SIG-M5 (cell line): ENCODE data around the gene SMARCA4.
"Not testable (repeated sequence)": the region's sequence is repeated elsewhere in the genome, so short reads cannot be mapped to it uniquely, and the experiment has no call there.

ENCODE experiments used
- DNase-seq: peaks from one replicate; lab custom pipeline; 2025; lab: John Stamatoyannopoulos, UW

The SMARCA4 gene

DNA sequence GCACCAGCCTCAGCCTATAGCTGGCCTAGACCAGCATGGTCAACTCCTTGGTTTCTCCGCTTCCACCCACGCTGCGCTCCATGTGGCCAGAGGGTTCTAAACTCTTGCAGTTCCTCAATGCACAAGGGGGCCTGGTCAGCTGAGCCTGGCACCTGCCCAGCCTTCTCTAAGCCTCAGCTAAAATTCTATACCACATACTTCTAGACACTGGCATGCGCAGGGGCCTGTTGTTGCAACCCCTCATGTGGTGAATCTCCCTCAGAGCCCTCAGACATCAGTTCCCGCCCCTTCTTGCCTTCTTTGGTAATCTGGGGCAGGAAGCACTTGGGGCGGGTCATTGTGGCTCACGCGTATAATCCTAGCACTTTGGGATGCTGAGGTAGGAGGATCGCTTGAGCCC is 108.7 kb downstream of the SMARCA4 start:
- DNase-seq, result no peak

DNA sequence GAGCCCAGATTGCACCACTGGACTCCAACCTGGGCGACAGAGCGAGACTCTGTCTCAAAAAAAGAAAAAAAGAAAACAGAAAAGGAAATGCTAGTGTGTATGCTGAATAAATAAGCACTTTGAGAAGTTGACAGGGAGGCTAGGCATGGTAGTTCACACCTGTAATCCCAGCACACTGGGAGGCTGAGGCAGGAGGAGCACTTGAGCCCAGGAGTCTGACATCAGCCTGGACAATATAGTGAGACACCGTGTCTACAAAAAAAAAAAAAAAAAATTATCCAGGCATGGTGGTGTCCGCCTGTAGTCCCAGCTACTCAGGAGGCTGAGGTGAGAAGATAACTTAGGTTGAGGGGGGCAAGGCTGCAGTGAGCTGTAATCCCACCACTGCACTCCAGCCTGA is 109.3 kb downstream of the SMARCA4 start:
- DNase-seq, result no peak

DNA sequence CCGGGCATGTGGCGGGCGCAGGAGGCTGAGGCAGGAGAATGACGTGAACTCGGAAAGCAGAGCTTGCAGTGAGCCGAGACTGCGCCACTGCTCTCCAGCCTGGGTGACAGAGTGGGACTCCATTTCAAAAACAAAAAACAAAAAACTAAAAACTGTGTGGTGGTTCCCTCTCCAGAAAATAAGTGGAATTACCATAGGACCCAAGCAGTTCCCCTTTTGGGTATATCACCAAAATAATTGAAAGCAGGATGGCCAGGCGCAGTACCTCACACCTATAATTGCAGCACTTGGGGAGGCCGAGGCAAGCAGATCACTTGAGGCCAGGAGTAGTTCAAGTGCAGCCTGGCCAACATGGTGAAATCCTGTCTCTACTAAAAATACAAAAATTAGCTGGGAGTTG is 112.7 kb downstream of the SMARCA4 start:
- DNase-seq, result no peak

DNA sequence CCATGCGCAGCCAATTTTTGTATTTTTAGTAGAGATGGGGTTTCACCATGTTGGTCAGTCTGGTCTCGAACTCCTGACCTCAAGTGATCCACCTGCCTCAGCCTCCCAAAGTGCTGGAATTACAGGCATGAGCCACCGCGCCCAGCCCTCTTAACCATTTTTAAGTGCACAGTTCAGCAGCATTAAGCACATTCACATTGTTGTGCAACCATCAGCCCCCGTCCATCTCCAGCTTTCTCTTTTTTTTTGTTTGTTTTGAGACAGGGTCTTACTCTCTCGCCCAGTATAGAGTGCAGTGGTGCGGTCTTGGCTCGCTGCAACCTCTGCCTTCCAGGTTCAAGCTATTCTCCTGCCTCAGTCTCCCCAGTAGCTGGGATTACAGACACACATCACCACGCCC is 116.0 kb downstream of the SMARCA4 start:
- not testable (repeated sequence) for DNase-seq

DNA sequence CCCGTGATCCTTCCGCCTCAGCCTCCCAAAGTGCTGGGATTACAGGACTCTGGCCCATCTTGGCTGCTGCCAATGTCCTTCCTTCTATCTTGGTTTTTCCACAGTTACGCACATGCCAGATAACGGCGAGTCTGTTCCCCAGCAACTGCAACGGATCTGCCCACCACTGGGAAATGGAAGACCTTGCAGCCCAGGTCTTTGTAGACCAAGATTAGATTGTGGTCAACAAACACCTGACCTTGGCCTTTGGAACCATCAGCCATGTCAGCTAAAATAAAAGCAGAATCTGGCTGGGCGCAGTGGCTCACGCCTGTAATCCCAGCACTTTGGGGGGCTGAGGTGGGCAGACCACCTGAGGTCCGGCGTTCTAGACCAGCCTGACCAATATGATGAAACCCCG is 118.1 kb downstream of the SMARCA4 start:
- no peak for DNase-seq

DNA sequence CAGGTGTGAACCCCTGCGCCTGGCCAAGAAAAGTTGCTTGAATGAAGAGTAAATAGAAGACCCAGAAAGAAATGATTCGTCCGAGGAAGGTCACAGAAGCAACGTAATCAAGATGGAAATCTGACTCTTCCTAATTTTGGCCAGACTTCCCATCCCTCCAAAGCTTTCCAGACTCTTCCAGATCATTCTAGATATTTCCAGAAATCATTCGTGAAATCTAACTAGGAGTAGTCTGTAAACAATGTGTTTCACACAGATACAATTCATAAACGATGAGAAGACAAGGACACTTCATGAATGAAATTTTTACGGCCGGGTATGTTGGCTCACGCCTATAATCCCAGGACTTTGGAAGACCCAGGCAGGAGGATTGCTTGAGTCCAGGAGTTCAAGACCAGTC is 119.2 kb downstream of the SMARCA4 start:
- no peak for DNase-seq

DNA sequence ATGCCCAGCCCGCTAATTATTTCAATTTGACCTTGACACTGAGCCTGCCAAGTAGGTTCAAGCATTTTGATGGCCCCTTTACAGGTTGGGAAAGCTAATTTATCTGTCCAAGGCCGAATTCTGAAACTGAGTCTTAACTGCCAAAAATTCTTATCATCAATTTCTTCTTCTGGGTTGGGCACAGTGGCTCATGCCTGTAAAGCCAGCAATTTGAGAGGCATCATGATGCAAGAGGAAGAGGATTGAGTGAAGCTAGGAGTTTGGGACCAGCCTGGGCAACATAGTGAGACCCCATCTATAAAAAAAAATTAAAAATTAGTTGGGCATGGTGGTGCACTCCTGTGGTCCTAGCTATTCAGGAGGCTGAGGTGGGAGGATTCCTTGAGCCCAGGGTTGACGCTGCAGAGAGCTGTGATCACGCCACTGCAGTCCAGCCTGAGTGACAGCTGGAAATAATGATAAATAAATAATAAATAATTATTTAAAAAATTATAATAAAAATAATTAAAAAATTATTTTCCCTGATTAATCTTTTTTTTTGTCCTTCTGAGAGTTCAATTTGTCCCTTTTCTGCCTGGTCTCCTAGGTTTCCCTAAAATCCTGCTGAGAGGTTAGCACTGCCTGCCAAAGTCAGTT is 127.2 kb downstream of the SMARCA4 start:
- no peak for DNase-seq

DNA sequence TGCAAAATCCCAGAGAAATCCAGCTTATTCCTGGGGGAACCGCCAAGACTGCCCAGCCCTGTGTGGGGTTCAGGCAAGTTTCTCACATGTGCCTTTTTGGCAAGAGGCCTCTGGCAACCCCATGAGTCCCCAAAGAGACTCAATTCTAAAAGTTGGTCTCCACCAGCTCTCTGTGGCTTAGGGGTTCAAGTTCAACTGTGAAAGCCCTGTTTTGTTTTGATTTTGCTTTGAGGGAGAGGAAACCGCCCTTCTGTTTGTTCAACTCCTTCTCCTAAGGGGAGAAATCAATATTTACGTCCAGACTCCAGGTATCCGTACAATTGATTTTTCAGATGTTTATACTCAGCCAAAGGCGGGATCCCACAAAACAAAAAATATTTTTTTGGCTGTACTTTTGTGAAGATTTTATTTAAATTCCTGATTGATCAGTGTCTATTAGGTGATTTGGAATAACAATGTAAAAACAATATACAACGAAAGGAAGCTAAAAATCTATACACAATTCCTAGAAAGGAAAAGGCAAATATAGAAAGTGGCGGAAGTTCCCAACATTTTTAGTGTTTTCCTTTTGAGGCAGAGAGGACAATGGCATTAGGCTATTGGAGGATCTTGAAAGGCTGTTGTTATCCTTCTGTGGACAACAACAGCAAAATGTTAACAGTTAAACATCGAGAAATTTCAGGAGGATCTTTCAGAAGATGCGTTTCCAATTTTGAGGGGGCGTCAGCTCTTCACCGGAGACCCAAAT is 127.8 kb downstream of the SMARCA4 start:
- DNase-seq, result no peak

DNA sequence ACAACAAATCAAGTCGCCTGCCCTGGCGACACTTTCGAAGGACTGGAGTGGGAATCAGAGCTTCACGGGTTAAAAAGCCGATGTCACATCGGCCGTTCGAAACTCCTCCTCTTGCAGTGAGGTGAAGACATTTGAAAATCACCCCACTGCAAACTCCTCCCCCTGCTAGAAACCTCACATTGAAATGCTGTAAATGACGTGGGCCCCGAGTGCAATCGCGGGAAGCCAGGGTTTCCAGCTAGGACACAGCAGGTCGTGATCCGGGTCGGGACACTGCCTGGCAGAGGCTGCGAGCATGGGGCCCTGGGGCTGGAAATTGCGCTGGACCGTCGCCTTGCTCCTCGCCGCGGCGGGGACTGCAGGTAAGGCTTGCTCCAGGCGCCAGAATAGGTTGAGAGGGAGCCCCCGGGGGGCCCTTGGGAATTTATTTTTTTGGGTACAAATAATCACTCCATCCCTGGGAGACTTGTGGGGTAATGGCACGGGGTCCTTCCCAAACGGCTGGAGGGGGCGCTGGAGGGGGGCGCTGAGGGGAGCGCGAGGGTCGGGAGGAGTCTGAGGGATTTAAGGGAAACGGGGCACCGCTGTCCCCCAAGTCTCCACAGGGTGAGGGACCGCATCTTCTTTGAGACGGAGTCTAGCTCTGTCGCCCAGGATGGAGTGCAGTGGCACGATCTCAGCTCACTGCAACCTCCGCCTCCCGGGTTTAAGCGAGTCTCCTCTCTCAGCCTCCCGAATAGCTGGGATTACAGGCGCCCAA is 128.6 kb downstream of the SMARCA4 start, which contains the start of gene LDLR:
LDLR (plus strand) TSS at position 210 of the 760 bp plus-strand sequence; CDS start at position 296, 86 bp downstream.
- peak; percentile 45 for DNase-seq

DNA sequence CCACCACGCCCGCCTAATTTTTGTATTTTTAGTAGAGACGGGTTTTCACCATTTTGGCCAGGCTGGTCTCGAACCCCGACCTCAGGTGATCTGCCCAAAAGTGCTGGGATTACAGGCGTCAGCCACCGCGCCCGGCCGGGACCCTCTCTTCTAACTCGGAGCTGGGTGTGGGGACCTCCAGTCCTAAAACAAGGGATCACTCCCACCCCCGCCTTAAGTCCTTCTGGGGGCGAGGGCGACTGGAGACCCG is 129.1 kb downstream of the SMARCA4 start:
- DNase-seq, result not testable (repeated sequence)

DNA sequence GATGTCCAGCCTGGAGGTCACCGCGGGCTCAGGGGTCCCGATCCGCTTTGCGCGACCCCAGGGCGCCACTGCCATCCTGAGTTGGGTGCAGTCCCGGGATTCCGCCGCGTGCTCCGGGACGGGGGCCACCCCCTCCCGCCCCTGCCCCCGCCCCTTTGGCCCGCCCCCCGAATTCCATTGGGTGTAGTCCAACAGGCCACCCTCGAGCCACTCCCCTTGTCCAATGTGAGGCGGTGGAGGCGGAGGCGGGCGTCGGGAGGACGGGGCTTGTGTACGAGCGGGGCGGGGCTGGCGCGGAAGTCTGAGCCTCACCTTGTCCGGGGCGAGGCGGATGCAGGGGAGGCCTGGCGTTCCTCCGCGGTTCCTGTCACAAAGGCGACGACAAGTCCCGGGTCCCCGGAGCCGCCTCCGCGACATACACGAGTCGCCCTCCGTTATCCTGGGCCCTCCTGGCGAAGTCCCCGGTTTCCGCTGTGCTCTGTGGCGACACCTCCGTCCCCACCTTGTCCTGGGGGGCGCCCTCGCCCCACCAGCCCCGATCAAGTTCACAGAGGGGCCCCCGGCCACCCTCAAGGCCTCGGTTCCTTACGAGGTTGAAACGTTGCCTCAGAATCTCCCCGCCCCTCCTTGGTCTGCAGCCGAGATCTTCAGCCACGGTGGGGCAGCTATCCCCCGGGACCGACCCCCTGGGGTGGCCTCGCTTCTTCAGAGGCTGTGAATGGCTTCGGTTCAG is 129.6 kb downstream of the SMARCA4 start:
- peak; percentile 62 for DNase-seq

DNA sequence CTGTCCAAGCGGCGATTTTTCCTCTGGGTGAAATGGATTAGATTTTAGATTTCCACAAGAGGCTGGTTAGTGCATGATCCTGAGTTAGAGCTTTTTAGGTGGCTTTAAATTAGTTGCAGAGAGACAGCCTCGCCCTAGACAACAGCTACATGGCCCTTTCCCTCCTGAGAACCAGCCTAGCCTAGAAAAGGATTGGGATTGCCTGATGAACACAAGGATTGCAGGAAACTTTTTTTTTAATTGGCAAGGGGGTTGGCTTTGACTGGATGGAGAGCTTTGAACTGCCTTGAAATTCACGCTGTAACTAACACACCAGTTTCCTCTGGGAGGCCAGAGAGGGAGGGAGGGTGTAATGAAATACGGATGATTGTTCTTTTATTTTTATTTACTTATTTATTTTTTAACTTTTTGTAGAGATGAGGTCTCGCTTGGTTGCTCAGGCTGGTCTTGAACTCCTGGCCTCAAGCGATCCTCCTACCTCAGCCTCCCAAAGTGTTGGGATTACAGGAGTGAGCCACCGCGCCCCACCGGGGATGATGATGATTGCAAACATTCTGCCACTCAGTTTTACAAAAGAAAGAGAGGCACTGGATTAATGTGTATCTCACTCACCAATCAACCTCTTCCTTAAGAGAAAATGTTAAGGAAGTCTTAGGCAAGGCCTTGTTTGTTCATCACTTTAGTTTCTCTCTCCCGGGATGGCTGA is 130.3 kb downstream of the SMARCA4 start:
- DNase-seq, result no peak

DNA sequence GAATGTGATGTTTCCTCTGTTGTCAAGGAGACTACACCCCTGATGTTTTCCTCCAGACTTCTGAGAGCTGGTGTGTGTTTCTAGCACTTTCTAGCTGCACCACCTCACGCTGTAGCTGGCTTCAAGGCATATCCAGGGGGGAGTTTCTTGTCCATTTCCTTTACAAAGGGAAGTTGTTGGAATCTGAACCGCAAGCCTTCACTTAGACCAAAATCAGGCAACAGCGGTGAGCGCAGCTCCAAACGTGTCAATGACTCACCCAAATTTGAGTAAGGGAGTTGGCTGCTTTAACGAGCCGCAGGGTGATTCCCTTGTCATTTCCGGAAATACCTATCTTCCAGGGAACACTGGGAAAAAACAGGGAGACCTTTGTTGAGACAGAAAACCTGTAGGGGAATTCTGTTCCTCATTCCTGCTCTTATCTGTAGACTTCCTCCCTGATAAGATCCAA is 130.9 kb downstream of the SMARCA4 start:
- peak; percentile 19 for DNase-seq

DNA sequence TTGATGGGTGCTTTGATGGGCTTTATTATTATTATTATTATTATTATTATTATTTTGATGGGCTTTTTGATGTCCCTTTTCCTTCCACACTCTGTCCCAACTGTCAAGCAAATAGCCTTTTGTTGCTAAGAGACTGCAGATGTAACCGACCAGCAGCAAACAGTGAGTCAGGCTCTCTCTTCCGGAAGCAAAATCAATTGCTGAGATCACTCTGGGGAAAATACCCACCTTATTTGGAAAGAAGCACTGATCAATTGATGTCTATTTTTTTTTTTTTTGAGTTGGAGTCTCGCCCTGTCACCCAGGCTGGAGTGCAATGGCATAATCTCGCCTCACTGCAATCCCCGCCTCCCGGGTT is 131.3 kb downstream of the SMARCA4 start:
- DNase-seq, result no peak

DNA sequence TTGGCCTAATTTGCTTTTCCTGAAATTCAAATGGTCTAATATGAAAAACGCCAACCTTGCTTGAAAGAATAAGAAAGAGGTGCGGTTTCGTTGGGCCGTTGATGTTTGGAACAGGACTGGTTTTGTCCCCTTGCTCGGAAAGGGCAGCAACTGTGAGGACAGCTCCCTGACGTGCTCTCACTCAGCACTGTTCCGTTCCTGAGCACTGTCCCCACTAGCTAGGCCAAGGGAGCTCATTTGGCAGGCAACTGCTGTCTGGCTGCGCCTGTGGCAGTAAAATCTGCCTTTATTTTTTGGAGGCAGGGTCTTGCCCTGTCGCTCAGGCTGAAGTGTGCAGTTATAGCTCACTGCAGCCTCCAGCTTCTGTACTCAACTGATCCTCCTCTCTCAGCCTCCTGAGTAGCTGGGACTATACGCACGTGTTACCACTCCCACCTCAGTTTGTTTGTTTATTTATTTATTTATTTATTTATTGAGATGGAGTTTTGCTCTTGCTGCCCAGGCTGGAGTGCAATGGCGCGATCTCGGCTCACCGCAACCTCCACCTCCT is 132.9 kb downstream of the SMARCA4 start:
- no peak for DNase-seq

DNA sequence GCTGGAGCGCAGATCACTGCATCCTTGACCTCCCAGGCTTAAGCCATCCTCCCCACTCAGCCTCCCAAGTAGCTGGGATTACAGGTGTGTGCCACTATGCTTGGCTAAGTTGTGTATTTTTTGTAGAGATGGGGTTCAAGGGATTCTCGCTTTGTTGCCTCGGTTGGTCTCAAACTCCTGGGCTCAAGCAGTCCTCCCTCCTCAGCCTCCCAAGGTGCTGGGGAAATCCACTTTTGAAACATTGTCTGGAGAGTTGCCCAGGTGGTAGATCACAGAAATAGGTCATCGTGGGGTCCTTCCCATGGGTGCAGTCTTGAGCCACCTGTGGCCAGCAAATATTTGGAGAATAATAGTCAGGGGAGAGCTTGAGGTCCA is 133.7 kb downstream of the SMARCA4 start:
- no peak for DNase-seq

DNA sequence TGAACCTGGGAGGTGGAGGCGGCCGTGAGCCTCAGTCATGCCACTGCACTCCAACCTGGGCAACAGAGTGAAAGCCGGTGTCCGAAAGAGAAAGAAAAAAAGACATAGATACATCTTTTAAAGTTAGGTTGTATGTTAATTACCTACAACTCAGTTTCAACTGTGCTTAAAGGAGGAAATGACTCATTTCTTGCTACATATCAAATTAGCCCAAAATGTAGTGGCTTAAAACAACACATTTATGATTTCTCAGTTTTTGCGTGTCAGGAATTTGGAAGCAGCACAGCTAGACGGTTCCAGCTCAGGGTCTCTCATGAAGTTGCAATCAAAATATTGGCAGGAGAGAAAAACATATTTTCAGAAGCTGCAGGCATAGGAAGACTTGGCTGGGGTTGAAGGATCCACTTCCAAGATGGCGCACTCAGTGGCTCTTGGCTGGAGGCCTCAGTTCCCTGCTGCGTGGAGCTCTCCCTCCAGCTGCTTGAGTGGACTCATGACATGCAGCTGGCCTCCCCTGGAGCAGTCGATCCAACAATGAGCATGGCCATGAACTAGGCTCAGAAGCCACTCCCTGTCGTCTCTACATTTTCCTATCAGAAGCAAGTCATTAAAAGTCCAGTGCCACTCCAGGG is 135.5 kb downstream of the SMARCA4 start:
- peak; percentile 35 for DNase-seq

DNA sequence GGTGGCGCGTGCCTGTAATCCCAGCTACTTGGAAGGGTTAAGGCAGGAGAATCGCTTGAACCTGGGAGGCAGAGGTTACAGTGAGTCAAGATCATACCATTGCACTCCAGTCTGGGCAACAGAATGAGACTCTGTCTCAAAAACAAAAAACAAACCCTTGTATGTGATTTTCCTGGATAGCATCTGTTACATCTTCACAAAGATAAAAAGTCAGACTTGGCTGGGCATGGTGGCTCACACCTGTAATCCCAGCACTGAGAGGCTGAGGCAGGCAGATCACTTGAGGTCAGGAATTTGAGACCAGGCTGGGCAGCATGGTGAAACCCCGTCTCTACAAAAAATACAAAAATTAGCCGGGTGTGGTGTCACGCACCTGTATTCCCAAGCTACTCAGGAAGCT is 136.5 kb downstream of the SMARCA4 start:
- not testable (repeated sequence) for DNase-seq

DNA sequence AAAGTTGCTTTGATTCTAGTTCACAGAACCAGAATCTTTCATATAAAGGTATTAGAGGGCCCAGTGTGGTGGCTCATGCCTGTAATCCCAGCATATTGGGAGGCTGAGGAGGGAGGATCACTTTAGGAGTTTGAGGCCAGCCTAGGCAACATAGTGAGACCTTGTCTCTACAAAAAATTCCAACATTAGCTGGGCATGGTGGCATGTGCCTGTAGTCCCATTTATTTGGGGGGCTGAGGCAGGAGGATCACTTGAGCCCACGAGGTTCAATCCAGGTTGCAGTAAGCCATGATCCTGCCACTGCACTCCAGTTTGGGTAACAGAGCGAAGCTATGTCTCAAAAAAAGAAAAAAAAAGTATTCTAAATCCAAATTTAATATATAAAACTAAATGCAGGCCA is 137.5 kb downstream of the SMARCA4 start:
- DNase-seq, result no peak

DNA sequence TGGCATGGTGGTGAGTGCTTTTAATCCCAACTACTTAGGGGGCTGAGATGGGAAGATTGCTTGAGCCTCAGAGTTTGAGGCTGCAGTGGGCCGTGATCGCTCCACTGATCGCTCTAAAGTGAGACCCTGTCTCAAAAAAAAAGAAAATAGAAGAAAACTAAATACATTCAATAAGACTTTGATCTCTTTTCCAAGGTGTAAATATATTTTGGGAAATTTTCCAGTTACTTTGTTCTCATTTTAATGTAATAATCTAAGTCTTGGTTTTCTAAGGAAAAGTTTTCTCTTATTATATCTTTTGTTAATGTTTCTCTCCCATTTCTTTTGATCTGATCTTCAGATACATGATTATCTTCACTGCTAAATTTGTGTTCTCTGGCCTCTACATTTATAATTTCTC is 138.0 kb downstream of the SMARCA4 start:
- no peak for DNase-seq

DNA sequence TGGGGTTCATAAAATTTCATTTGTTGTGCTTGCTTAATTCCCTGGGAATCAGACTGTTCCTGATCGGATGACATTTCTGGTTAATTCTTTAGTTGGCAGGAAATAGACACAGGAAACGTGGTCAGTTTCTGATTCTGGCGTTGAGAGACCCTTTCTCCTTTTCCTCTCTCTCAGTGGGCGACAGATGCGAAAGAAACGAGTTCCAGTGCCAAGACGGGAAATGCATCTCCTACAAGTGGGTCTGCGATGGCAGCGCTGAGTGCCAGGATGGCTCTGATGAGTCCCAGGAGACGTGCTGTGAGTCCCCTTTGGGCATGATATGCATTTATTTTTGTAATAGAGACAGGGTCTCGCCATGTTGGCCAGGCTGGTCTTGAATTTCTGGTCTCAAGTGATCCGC is 139.2 kb downstream of the SMARCA4 start:
- no peak for DNase-seq
